HG03342 (cell line): ENCODE results near the gene CLHC1.
A peak's percentile ranks its signal among the peaks of the same experiment; 100 is the strongest.

ENCODE experiments used
- ATAC-seq: cut with Tn5 transposase; IDR thresholded peaks from one replicate; pipeline ENCODE4 v1.9.1; 2021; ENCODE audit warnings: mild to moderate bottlenecking, moderate library complexity; ENCODE audit not compliant: unreplicated experiment

Gene CLHC1

DNA sequence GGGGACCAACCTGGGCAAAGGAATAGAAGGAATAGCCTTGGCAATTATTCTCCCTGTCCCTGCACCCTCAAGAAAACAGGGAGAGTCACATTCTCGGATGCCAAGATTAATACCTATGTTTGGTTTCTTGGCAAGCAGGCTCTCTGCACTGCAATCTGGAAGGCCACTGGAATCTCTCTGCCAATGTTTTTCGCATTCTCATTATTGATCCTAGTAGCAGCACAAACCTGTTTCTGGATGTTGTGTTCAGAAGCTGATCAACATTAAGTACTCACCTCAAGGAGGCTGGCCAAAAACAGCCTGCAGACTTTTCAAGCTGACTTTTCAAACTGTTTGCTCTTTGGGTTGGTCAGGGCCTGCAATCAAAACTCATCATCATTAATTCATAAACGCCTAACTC is 62.2 kb downstream of the CLHC1 start:
- ATAC-seq = no peak

DNA sequence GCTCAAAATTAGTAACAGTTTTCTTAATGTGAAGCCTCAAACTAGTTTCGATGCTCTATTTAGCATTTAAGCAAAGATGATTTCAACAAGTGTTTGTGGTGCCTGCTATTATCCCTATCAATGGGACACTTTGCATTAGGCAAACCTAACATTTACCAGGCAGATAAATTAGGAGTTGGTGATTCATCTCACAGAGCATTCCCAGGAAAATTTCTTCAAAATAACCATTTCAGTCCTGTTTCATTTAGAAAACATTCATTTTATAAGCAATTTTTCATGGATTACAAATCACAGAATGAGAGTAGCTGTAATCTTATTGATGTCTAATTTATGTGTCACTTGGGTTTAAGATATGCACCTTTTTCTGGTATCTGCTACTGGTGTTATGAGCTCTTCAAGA is 62.7 kb downstream of the CLHC1 start:
- ATAC-seq = no peak

DNA sequence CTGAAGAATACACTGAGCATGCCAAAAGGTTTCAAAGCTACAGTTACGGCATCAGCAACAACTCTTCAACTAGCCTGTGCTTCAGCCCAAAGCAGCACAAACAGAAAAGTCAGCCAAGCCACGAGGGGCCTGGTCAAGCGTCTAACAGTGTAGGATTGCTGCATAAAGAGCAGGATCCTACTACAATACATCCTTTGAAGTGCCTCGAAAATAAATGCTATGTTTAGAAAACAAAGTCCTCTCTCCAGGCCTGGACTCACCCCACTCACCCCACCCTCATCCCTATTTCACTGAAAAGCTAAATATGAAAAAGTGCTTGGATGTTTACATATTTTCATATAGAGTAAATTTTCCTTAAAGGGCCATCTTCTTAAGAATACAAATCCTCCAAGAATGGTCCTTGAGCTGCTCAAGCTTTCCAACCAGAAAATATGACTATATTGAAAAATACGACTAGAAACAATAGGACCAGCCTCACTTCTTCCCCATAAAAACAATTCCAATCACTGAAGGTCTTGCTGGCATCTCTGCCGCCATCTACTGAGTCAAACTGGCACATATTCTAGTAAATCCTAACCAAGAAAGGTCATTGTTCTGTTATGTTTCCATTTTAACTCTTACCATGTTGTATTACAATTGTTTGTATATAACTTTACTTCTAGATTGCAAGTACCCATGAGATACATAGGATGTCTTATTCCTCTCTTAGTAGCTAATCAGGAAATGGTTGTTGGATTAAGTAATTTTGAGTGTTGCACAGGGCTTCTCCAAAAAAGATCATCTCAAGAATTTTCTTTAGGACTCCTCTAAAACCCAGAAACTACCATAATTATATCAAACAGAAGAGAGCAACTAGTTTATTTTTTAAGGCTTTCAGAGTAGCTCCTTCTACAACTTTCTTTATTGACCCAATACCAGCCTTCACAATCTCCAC is 63.6 kb downstream of the CLHC1 start:
- ATAC-seq = peak; percentile 57

DNA sequence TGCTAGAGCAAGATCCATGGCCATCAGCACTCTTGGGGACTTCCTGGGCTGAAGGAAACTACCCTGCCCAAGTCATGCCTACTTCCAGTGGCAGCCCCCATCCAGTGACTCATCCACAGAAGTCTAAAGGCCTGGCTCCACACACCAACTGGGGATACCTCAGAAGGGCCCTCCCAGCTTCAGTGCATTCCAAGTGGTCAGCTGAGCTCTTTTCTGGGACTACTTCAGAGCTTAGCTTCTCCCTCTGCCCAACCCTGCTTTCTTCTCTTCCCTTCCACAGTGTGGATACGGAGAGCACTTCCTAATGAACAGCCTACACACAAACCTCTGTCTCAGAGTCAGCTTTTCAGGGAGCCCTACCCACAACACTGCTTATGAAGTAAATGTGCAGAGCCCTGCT is 66.5 kb downstream of the CLHC1 start:
- ATAC-seq = no peak

DNA sequence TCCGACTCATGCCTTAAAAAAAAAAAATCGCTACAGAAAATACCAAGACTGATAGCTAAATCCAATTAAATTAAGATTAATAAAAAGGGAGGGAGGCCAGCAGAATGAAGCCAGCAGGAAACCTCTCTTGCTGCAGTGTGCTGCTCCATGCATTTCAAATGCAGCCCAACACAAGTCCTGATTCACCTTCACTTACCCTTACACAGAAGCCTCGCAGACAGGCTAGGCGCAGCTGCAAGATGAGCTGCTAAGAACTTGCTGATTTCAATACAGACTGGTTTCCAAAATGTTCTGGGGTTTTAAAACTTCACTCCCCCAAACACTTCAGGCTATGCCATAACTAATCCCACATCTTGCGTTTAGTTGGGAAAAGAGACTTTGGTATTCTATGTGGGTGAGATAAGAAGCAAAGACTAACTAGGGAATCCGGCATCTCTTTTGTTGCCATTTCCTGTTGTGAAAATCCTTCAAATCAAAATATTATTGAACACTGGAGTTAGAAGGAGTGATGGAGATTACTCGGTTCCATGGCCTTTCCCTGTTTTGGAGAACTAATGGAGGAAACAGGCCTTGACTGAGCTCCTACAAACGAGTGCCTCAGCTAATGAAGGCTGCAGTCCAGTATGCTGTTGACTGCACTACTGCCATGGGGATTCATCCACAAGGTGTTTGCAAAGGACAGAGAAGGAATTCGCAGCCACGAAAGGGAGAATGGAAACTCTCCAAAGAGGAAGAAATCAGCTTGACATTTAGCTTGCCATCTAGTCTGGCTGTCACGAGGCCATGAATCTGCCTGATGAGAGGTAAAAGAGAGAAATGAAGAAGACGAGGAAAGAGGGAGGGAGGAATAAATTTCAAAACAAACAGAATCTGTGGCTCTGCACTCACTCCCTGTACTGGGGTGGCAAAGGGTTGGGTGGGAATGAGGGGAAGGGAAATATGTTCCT is 67.3 kb downstream of the CLHC1 start:
- ATAC-seq = no peak

DNA sequence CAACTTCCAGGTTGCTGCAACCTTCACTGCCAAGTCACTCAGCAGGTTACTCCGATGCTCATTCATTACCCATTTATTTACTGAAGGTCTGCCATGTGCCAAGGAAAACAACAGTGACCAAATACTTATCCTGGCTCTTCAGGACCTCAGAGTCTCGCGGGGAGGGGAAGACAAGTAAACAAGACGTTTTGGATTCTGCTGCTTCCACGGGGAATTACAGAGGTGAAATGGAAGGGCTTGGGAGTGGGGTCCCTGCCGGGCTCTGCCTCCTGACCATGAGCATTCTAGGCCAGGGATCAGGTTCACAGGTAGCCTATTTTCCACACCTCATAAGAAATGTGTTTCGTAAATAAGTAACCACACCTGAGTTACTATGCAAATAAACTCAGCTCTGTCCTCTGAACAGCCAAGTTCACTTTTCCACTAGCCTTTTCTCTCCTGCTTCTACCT is 68.1 kb downstream of the CLHC1 start:
- no peak for ATAC-seq

DNA sequence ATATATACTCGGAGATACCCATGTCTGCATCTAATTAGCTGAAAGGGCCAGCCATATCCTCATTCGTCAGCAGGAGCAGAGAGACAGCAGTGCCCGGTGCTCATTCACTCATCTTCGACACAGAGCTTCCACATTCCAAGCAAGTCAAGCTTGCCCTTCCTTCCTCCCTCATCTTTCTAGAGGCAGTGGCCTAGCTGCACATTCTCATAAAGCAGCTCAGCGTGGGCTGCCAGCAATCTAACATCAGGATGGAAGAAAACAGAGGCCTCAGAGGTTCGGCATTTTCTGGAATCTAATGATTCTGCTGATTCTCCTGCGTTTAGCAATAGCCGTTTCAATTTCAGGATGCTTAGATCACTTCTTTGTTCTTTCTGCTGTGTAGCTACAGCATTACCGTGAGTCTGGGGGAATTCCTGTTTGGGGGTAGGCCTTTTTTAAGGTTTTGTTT is 68.8 kb downstream of the CLHC1 start:
- ATAC-seq = no peak

DNA sequence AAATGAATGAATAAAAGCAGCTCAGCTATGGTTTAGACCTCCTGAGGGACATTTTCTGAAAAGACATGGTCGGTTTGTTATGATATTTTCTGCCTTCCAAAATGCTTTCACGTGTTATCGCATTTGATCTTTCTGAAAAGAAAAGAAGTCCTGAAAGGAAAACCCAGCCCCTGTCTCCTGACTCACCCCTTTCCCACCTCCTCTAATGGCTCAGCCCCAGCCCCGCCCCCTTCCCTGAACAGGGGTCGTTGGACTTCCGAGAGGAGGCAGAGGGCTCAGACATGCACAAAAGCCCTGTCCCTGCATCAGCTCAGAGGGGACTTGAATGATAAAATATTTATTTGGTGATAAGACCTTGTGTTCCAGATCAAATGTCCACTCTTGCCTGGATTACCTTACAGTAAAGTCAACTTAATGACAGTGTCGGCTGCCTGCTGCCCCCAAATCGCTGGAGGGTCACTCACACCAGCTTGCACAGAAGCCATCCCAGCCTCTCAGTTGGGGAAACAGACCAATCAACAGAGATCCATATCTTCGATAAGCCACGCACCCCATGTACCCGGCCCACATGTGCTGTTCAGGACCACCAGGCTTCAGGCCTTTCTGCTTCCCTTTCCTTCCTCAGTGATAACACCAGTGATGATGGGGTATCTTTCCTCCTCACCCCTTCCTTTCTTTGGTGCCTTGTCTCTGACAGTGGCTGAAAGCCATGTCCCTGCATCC is 69.6 kb downstream of the CLHC1 start:
- no peak for ATAC-seq

DNA sequence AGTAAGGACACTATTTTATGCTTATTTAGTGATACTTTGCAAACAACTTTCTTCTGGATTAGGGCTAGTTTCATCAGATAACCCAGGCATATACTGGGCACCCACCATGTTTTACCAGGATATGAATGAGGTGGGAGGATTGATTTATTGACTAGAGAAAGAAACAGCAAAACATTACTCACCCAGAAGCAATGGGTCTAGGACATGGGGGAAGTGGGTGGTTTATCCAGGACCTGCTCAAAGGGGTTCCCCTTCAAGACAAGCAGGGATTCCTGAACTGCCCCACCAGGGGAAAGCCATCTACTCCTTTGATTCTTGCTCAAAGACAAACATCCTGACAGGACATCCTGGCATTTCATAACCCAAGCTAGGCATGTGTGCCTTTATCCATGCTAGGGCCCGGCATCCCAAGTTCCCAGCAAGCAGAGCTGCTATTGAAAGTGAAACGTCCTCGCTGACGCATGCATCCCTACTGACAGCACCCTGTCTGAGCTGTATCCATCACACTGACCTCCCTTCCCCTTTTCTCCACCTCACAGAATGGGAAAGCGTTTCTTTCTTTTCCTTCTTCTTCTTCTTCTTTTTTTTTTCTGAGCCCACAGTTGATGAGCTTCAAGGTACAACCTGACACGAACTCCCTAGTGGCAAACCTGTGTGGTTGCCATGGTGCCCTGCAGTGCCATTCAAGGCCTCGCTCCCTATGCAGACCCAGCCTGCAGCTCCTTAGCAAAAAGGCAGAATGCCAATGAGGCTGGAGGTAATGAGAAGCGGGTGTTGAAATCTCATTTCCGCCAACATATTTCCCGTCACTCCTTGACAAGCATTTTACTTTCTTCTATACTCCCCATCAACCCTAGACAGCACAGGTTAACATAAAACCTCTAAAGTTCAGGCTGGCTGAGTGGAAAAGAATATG is 70.5 kb downstream of the CLHC1 start:
- no peak for ATAC-seq

DNA sequence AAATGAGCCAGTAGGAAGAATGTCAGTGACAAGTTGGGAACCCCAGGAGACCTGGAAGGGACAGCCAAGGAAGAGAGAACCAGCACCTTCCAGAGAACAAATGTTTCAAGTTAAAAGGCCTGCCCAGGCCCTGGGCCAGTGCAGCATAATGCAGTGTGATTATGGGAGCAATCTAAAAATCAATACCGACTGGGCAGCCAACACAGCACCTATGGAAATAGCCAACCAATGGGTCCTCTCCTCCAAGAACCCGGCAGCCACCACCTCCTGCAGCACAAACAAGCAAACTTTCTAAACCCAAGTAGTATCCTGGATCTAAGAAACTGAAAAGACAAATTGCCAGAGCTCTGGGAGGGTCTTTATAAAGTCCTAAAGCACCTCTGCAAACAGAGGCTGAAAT is 71.7 kb downstream of the CLHC1 start:
- no peak for ATAC-seq

DNA sequence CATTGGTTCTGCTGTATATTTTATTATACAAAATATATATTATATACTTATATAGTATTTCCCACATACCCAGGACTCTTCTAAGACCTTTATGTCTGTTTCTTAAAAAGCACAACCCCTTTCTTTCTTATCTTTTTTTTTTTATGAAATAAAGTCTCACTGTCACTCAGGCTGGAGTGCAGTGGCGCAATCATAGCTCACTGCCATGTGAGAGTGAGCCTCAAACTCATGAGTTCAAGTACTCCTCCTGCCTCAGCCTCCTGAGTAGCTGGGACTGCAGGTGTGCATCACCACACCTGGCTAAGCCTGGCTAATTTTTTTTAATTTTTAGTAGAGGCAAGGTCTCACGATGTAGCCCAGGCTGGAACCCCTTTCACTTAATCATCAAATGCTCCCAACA is 72.3 kb downstream of the CLHC1 start:
- ATAC-seq = no peak

DNA sequence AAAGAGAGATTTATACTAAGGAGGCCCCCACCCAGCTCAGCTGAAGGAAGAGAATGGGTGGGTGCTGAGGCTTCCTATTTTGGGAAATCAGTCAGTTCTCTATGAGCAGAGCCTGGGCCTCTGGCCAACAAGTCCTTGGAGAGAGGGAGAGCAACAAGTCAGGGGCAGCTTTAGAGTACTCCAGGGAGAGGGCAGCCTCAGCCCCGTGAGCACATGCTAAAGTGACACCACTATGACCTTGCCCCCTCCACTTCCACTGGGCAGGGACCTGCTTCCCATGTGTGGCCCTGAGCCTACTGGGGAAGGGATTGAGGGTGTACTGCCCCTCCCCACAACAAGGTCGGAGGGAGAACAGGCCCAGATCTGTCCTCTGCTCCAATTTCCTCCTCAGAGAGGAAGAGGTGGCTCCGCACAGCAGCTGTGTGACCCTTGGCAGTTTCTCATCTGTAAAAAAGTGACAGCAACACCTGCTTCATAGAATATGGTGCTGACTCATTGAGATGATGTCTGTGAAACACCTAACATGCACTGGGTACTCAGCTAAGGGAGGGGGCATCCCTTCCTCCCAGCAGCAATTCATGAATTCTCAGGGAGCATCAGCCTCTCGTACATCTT is 72.9 kb downstream of the CLHC1 start:
- peak; percentile 60 for ATAC-seq

DNA sequence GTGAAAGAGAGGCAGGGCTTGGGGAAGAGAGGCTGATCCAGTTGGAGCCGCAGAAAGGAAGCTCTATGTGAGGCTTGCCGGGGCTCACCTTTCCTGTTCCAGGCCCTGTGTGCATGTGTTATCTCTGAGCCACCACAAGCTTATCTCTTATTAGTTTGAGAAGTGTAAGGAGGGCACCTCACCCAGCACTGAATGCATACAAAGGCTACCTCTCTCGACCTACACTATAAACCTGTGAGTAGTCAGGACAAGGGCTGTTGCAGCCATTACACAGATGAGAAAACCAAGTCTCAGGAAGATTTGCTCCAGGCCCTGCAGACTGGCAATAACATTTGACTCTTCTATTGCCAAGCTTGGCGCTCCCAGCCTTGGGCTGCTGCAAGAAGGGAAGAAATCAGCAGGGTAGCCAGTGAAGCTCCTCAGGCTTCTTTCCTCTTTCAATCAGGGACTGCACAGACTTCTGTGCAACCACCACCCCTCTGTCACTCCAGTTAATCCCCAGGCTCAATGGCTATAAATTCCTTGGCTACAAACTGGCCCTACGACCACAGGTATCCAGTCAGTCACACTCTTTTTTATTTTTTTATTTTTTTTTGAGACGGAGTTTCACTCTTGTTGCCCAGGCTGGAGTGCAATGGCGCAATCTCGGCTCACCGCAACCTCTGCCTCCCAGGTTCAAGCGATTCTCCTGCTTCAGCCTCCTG is 73.8 kb downstream of the CLHC1 start:
- no peak for ATAC-seq

DNA sequence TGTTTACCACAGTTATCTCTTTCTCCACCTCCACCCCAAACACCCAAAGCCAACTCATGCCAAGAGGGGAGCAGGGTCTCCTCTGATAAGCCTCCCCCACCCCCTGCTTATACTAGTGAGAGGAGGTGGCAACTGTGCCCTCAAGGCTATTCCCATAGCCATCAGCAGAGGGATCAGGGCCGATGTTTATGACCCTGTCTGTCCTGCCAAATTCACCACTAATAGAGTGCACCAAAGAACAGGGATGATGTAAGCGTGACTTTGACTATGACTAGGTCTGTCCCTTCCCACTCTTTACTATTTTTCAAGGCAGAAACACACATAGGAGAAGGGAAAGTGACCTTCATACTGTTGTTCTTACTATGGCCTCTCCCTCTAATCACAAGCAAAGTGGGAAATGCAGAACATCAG is 74.6 kb downstream of the CLHC1 start:
- ATAC-seq = no peak

DNA sequence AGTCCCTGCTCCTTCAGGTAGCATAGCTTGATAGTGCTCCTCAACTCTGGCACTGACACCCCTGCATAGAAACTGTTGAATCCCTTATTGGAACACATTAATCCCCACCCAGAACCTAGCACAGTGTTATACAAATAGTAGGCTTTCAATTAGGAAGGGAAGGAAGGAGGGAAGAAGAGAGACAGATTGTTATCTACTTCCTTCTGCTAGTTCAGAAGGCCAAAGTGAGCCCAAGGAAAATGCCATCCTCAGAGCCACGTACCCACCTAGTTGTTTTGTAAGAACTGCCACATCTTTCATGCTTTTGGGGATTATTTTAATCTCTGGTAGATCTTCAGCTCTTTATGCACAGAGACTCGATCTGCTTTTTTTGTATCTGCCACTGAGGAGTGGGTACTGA is 75.1 kb downstream of the CLHC1 start:
- no peak for ATAC-seq

DNA sequence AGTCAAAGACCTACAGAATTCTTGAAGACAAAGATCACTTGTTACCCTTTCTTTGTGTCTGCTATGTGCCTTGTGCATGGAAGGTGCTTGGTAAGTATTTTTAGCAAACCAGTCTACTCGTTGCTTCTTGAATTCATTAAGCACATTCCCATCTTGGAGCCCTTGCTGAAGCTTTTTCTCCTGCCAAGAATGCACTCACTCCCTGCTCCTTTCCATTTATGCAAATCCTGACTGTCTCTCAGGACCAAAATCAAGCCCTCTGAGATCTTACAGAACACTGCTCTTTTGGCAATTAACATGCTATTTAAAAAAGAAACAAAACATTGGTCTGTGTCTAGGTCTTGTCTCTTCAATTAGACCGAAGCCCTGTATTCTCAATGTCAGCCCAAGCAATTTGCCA is 75.8 kb downstream of the CLHC1 start:
- no peak for ATAC-seq

DNA sequence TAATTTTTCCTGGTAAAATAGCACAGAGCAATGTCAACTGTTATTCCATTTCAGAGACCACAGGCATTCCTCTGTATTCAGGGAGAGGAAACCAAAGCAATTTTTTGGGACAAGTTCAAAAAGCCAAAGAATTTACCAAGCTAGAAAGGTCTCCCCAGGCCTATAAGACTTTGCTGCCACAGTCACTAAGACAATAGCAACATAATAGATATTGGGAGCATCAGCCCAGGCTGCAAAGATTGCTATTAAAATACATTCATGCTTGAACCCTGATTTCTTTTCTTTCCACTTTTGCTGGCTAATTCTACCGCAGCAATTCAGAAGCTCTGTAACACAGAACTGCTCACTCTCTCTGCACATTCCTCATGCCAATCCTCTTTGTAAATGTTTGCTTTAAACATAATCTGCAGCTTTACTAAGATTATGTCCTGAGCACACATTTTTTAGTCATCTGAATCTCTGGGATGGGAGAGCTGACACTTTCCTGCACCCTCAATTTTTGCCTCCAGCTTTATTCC is 76.3 kb downstream of the CLHC1 start:
- ATAC-seq = no peak

DNA sequence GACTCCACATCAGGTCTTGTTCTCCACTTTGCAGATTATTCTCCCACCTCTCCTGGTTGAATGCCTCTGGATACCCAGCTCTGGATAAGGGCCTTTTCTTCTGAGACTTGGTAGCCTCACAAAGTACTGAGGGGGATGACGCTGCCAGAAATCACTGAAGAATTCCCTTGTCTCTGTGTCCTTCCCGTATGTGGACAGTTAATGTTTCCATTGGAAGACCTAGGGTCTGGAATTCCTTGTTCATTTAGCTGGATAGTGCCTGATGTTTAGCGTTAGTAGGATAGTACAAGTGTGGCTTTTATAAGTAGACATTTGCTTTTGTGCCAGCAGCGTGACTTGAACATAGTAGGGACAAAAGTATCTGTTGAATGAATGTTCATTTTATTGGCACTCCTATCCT is 76.9 kb downstream of the CLHC1 start:
- no peak for ATAC-seq
